ENCODE data around the gene CH25H.
A peak's percentile ranks its signal among the peaks of the same experiment; 100 is the strongest.

The CH25H gene

DNA sequence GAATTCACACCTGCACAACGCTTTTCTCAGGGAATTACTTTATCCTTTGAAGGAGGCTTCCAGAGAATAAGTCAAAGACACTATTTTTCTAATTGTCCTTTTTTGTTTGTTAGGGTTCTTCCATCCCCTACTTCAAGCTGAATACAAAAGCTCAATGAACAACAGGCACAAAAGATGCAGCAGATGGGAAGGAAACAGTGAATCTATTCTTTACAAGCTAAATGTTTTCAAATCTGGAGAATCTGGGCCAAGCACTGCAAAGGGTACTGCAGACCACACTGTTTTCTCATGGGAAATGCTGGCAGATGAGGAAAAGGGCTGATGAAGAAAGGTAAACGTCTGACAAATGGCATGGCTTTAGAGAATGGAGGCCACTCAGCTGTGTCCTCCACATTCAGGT is 25.9 kb upstream of the CH25H start:
- no peak for DNase-seq (ENCODE audit: low read depth in 2 of 2)

DNA sequence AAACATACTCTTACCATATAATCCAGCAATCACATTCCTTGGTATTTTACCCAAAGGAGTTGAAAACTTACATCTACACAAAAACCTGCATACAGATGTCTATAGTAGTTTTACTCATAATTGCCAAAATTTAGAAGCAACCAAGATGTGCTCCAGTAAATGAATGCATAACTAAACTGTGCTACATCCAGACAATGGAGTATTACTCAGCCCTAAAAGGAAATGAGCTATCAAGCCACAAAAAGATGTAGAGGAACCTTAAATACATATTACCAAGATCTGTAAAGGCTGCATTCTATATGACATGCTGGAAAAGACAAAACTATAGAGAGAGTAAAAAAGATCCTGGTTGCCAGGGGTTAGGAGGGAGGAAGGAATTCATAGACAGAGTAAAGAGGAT is 21.8 kb upstream of the CH25H start:
- DNase-seq (ENCODE audit: low read depth in 2 of 2) = no peak

DNA sequence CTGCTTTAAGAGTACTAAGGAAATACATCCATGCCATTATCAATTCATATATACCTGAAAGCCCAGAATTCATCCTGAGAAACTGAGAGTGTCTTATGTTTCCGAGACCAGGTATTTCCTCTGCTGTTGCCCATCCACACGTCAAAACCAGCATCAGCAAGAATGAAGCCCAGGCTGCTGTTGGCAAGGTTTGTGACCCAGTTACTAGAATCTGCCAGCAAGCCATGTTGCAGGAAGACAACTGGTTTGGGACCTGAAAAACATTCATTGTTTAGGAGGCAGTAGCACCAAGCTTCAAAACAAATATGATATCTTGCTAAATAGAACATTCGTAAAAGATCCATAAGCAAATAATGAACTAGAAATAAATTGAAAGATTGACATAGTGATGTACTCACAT is 21.0 kb upstream of the CH25H start:
- no peak for DNase-seq (ENCODE audit: low read depth in 2 of 2)

DNA sequence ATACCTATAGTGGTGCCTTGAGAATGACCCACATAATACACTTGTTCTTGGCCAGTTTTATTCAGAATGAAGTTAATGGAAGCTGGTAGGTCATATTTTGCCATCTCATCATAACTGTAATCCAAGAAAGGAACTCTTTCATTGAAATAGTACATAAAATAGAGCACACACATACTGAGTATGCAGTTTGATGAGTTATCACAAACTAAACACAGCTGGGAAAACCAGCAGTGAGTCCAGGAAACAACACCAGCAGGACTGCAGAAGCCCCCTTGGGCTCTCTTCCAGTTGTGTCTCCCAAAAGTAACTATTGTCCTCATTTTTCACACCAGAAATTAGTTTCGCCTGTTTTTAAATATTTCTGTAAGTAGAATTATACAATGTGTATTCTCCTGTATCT is 19.8 kb upstream of the CH25H start:
- DNase-seq (ENCODE audit: low read depth in 2 of 2) = no peak

DNA sequence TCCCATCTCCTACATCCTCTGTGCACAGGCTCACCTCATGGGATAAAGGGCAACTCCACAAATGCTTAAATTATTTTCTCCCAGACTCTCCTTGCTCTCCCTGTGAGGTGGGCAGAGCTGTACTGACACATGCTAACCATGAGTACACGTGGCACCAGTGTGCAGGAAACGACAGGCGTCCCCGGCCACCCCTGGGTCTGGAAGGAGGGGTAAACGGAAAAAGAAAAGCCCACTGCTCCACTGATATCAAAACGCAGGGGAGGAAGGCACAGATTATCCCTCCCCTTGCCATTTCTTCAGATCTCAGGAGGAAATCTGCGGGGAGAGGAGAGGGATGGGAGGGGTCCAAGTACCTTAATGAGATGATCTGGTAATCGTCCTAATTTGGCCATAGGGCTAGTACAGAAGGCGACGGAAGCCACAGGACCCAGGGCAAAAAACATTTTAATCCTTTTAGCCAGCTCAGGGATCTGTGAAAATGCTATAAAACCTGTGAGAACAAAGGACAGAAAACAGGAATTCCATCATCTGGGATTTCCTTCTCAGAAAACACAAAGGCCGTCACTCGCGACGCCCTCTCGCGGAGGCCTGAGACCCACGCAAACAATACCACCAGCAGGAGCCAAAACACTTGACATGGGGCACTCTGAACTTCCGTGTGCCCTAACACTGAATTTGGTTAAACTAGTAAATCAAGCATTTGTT is 17.8 kb upstream of the CH25H start:
- DNase-seq (ENCODE audit: low read depth in 2 of 2) = no peak

DNA sequence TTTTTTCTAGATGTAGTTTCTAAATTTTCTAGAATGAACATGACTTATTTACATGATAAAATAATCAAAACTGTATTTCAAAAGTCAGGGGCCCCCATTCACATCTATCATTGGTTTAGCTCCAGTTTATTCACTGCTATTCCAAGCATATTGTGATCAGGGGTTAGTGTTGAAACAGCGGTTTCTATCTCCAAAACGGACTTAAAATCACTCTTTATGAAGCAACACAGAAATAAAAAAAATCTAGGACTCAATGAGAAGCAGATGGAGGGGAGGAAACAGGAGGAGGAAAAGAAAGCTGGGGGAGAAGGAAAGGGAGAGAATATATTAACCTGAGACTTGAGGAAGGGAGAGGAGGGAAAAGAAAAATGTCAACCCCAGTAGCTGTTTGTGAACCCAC is 14.8 kb upstream of the CH25H start:
- no peak for DNase-seq (ENCODE audit: low read depth in 2 of 2)

DNA sequence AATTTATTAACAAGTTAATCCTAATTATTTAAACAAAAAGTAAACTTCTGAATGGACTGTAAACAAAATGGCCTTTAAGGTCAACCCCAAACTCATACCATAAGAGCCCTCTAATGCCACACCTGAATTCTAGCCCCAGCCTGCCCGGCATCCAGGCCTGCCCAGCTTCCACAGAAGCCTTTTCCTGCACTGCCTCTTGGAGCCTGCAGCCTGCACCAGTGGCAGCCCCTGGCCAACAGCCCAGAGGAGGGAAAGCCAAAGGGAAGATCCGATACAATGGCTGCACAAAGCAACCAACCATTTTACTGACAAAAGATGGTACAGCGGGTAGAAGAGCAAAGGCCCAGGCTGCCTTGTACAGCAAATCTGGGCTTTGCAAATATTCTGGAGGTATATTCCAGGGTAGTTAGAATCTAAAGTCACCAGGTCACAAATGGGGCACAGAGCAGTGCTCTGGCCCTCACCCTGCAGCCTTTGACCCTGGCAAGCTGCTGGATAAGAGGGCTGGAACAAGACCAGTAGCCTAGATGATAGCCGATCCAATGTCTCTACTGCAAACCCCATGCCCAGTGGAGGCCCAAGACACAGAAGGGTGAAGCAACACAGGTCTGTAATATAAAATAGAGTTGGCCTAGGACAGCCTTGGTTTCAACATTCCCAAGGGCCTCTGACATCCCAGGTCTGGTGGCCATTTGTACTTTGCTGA is 12.5 kb upstream of the CH25H start:
- DNase-seq (ENCODE audit: low read depth in 2 of 2) = no peak

DNA sequence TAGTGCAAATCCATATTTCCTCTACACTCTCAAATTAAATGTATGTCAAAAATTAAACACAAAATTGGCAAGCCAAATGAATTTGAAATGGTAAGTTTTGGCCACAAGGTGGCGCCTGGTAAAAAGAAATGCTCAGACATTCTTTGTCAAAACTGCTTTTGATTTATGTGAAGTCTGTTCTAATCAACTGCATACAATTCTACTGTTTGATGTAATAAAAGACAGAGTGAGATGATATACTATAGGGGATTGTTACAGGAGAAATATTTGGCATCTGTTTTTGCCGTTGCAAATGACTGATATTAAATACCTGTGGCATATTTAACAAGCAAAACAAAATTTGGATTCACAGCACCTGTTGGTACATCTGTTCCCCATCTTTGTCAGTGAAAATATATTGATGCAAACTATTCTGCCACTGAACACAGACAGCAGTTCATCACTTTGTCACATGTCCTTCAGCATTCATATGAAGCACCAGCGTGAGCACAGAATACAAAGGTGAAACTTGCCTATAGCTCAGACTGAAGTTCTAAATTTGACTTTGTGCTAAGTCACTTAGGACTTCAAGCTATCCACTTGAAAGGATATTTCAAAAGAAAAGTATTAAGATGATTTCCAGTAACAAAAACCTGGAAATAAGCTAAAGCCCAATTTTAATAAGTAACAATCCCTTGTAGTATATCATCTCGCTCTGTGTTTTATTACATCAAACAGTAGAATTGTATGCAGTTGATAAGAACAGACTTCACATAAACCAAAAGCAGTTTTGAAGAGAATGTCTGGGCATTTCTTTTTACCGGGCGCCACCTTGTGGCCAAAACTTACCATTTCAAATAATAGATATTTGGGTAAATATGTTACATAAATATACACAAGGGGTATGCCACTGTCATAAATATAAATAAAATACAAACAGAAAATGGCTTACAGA is 10.2 kb upstream of the CH25H start:
- peak; percentile 18 to 51 for DNase-seq (ENCODE audit: low read depth in 2 of 2)

DNA sequence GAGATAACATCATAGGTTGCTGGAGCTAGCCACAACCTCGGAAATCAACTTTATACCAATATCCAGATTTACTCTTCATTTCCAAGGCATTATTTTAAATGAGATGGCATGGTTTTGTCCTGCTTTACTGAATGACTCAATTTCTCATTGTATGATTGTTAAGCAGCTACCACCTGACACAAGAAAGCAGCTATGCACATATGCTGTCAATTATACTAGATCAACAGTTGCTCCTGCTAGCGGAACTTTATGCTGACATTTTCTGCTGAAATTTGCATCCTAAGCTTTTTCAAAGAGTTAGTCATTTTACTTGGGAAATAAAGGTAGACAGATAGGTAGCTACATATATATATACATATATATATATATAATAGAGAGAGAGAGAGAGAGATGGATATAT is 8.9 kb upstream of the CH25H start:
- no peak for DNase-seq (ENCODE audit: low read depth in 2 of 2)

DNA sequence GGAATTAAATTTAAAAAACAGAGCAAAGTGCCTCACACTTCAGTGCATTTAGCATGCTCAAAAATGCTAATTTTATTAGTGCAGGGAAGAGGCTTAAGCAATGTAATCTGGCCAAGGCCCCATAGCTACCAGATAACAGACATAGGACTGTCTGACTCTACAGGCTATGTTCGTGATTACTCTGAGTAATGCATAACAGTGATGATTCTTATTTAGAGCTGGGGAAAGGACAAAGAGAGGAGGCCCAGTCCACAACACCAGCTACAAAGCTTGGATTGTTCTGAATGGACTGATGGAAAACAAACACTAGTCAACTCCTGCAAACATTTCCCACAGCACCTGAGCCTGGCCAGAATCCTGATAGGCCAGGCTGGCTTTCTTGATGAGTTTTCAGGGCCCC is 8.4 kb upstream of the CH25H start:
- DNase-seq (ENCODE audit: low read depth in 2 of 2) = no peak

DNA sequence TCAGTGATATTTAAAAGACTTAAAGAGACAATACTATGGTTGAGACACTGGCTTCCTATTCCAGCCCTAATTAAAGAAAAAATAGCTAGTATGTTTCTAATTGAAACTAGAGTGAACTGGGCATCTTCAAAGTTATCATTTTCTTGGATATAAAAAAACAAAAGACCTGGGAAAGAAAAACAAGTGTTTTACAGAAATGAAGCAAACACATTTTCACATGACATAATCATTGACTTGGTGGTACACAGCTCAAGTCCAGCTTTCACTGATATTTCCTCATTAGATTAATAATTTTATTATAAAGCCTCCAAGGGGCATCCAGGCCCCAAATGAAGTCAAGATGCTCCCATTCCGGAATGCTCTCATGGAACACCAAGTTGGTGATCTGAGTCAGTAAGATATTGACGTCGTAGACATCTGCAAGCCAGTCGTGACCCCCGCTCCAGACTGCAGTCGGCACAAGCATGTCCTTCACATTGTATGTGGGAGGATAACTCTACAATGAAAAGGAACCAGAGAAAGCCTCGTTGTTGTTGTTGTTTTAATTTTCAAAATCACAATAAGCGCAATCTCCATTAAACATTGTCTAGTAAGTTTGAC is 7.5 kb upstream of the CH25H start:
- no peak for DNase-seq (ENCODE audit: low read depth in 2 of 2)

DNA sequence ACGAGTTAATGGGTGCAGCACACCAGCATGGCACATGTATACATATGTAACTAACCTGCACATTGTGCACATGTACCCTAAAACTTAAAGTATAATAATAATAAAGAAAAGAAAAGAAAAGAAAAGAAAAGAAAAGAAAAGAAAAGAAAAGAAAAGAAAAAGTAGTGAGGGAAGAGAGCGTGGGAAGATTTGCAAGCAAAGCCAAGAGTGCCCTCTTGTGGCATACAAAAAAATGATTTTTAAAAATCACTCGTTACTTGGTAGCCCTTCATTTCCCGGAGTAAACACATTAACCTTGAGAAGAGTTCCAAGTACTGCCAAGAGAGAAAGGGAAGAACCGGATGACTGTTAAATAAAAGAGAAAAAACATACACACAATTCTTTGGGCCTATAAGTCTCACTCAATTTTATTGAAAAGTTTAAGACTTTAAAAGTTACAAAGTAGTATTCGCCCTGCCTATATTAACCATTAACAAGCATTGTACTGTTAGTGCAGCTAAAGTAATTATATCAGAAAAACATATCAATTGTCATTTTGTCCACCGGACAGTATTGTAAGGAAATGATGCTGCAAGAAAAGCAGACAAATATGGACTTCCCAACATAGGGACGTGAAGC is 6.2 kb upstream of the CH25H start:
- DNase-seq (ENCODE audit: low read depth in 2 of 2) = no peak

DNA sequence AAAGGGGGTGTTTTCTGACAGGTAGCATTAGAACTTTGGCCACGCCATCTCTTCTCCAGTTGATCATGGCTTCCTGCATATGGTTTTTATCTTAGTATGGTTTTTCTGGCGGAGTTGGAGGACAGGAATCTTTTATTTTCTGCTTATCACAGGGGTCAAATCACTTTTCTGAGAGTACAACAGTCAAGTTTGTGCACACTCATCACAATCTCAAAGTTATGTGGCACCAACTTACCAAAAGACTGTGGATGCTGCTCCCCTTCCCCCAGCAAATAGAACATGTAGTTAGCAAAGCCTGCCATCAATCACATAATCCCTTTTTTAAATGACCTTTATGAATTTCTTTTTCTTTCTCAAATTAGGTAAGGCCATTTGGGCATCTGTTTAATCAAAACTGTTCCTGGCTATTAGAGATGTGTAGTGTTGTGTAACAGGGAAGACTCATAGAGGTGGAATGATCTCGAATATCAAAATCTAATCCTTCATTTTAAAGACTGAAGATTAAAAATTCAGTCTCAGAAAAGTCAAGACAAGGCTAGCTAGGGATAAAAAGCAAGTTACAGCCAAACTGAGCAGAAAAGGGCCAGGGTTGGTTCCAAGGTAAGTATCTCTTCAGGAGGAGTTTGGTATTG is 3.8 kb upstream of the CH25H start:
- DNase-seq (ENCODE audit: low read depth in 2 of 2) = no peak

DNA sequence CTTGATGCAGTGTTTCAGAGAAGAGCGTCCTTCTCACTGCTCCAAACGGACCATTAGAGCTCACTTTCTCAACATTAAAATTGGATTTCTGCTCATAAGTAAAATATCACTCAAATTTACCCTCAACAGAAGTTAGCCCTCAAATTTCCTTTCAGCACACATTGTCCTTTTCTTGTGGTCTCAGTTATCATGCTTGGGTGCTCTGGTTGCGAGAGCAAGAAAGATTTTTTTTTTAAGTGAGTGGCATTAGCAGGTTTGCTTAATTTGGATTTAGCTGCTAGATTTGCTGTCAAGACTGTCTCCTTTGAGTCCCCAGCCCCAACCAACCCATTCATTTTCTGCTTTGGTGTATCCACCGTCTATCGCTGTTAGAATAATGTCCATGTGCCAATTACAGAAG is 2.6 kb upstream of the CH25H start:
- DNase-seq (ENCODE audit: low read depth in 2 of 2) = no peak

DNA sequence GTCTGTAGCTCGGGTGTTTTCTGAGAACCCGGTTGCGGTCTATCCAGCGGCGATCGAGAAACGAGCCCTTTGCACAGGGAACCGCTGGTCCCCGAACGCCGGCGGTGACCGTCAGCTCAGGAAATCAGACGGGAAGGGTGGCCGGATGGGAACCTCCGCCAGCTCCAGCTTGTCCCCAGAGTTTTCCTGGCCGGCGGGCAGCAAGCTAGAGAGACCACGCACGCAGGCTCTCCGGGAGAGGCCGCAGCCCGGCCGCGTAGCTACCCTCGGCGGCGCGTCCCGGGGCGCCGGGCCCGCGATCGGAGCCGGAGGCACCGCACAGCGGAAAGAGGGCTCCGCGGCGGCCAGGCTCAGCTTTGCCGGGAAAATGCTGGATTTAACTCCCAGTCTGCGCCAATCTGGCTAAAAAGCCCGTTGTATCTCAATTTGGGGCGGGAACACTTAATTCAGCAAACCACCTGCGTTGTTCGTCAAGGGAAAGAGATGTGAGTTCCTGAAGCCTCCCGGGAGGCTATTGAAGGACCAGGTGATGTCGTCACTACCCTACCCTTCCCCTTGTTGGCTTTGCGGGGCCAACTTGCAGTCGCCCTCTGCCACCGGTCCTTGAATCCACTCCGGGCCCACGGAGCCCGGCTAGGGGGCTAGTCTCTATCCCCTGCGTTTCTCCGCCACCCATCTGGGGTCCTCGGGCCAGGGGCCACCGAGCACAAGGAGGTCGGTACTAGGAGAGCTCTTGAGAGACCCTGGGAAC is 859 bp upstream of the CH25H start:
- DNase-seq (ENCODE audit: low read depth in 2 of 2) = peak in 1 of 2 experiments; percentile 7

DNA sequence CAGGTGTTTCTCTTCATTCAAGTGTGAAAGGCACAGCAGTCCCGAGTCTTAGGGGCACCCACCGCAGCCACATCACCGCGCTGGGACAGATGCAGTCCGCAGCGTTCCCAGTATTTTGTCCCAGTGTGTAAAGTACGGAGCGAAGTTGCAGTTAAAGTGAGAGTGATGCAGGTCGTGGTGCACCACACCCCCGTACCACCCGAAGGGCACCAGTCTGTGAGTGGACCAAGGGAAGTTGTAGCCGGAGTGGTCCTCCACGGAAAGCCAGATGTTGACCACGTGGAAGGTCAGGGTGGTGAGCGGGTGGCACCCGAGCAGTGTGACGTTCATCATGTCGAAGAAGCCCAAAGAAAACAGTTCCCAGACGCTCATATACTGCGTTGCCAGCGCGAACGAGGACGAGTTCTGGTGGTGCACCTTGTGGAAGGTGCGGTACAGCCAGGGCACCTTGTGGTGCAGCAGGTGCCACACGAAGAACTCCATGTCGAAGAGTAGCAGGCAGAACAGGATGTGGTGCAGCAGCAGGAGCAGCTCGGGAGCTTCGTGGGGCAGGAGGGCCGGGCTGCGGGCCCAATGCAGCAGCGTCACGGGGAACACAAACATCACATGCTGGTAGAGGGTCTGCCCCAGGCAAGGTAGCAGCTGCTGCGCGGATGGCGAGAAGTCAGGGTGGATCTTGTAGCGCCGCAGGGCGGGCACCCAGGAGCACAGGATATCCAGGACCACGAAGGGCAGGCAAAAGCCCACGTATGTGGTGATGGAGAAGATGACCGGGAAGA is 526 bp downstream of the CH25H start:
- peak; percentile 3 to 11 for DNase-seq (ENCODE audit: low read depth in 2 of 2)

DNA sequence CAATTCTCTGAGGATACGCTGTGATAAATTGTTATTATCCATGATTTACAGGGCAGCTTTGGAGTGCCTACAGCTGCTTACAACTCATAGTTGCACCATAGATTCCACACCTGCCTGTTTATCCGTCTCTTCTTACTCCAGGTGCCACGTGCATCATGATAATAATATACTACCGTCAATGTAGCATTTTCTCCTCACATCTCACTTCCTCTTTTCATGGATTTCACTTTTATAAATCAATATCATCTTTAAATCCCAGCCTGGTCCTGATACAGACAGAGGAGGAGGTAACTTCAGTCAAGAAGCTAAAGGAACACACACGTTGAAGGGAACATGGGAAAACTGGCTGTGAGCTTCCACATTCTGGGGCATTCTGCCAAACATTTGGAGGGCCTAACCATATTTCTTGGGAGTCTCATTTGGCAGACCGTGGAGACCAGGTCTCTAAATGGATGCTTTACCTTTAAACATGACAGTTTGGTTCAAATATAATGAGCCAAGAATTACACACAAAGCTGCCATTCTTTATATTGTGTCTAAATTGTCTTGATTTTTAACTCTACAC is 2.4 kb downstream of the CH25H start:
- no peak for DNase-seq (ENCODE audit: low read depth in 2 of 2)

DNA sequence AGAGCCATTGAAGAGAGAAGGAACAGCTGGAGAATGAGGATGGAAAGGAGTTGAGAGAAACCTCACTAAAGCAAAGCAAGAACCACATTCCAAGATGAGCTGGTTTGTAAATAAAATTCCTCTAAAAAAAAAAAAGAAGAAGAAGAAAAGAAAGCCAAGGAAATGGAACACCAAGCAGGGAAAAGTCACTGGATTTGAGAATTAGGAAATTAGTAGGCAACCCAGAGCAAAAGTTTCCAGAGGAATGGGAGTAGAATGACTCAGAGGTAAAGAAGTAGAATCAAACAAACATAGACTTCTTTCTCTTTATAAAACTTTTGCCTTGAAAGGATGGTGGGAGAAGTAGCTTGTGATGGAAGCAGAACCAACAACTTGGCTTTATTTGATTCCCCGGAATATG is 3.9 kb downstream of the CH25H start:
- DNase-seq (ENCODE audit: low read depth in 2 of 2) = no peak

DNA sequence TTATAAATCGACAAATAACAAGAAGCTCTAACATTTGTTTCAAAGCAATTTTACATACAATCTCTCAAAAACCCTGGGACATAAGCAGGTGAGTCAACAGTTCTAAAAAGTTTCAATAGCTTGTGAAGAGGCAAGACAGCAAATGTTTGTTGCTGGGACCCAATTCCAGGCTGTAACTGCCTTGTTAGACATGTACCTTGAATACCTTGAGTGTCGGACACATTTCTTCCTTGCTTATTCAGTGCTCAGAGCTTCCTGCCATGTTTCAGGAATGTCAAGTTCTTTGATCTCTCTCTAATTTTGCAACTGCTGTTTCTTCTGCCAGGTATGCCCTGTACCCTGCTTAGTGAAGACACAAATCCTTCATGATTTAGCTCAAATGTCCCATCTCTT is 5.1 kb downstream of the CH25H start:
- no peak for DNase-seq (ENCODE audit: low read depth in 2 of 2)
